ENCODE measurements around the gene DHRSX. TPM values are rescaled to one million over a fixed set of nuclear protein-coding genes. Genes with fewer than 3 reads are reported as not detected.
A peak's percentile ranks its signal among the peaks of the same experiment; 100 is the strongest.

The DHRSX gene
- total and polyA plus RNA-seq, 10 of the 15 experiments (the other 5 are each of a cell fraction or from before 2014, with no cell fraction given) = 1.7 to 39.5 (median 16.5) TPM

DNA sequence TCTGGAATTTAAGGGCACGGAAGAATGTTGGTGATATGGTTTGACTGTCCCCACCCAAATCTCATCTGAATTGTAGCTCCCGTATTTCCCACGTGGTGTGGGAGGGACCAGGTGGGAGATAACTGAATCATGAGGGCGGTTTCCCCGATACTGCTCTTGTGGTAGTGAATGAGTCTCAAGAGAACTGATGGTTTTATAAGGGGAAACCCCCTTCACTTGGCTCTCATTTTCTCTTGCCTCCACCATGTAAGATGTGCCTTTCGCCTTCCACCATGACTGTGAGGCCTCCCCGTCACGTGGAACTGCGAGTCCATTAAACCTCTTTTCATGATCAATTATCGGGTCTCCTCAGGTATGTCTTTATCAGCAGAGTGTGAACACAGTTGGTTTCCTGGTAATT, 25.6 kb upstream of the DHRSX start:
- DNase-seq (ENCODE audit: low read depth, low spot score) (no peak), ATAC-seq (0 out of 3 replicates have a peak, but pooled peaks have one; percentile 6), FAIRE-seq (peak; percentile 38)
- BruUV-seq (replicated peaks) = no TSS peak
- 38% methylated on average over 10 of the region's 10 CpGs for WGBS (ENCODE audit: insufficient coverage, insufficient replicate concordance, low lambda C conversion rate, missing lambda C conversion rate)
- Histone ChIP-seq H4K20me1 (ENCODE audit: control insufficient read depth, insufficient read depth) (no peaks in the 10 kb centered on the region), H3K36me3 (ENCODE audit: control insufficient read depth in 2 of 2, insufficient read depth in 2 of 2, low read length in 1 of 2) (no peaks in the 10 kb centered on the region), H3K79me2 (ENCODE audit: control insufficient read depth, insufficient read depth, low read length) (no peaks in the 10 kb centered on the region), H3K27ac (ENCODE audit: control insufficient read depth, insufficient read depth) (no peak overlapping the region), H2AFZ (ENCODE audit: control insufficient read depth, low read depth, low read length) (peak overlapping the region; percentile 42), H3K4me3 (no peak overlapping the region), H3K4me2 (ENCODE audit: control insufficient read depth, insufficient read depth) (no peak overlapping the region), H3K9ac (ENCODE audit: control insufficient read depth, insufficient read depth, low read length) (no peak overlapping the region), H3K4me1 (ENCODE audit: control insufficient read depth, insufficient read depth, low read length) (peaks cover 12% of the 10 kb centered on the region), H3K9me3 (replicated peaks; ENCODE audit: control insufficient read depth, insufficient read depth, low read length) (peaks cover 21% of the 10 kb centered on the region), H3K27me3 (replicated peaks in 1 of 2; ENCODE audit: control insufficient read depth in 2 of 2, insufficient read depth in 2 of 2, low read length in 1 of 2) (no peaks in the 10 kb centered on the region)
- SMC1A ChIA-PET (ENCODE audit: uncharacterized antibody, unreplicated experiment) = no interaction called here
- intact Hi-C loops (cut with micrococcal nuclease; ENCODE audit: unreplicated experiment) = loop anchor here (10.0 kb wide), 1 partner anchor 168 kb away; the partner anchor contains the start of gene CD99
- CTCF ChIA-PET = no interaction called here
- POLR2A ChIA-PET = no interaction called here
- in situ Hi-C loops (cut with MboI) = no loop called here
- RAD21 ChIA-PET (ENCODE audit: unreplicated experiment) = no interaction called here
- TF ChIP-seq, protein P1, sequence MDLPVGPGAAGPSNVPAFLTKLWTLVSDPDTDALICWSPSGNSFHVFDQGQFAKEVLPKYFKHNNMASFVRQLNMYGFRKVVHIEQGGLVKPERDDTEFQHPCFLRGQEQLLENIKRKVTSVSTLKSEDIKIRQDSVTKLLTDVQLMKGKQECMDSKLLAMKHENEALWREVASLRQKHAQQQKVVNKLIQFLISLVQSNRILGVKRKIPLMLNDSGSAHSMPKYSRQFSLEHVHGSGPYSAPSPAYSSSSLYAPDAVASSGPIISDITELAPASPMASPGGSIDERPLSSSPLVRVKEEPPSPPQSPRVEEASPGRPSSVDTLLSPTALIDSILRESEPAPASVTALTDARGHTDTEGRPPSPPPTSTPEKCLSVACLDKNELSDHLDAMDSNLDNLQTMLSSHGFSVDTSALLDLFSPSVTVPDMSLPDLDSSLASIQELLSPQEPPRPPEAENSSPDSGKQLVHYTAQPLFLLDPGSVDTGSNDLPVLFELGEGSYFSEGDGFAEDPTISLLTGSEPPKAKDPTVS (IDR thresholded peaks at IDR 0.05; ENCODE audit: low read depth, low read length) = no peak
- TF ChIP-seq, protein P2, sequence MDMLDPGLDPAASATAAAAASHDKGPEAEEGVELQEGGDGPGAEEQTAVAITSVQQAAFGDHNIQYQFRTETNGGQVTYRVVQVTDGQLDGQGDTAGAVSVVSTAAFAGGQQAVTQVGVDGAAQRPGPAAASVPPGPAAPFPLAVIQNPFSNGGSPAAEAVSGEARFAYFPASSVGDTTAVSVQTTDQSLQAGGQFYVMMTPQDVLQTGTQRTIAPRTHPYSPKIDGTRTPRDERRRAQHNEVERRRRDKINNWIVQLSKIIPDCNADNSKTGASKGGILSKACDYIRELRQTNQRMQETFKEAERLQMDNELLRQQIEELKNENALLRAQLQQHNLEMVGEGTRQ (IDR thresholded peaks at IDR 0.05; ENCODE audit: borderline replicate concordance, low read depth, low read length) = peak; percentile 15; the same call in 1 of the 2 replicates
- TF ChIP-seq, protein P3, sequence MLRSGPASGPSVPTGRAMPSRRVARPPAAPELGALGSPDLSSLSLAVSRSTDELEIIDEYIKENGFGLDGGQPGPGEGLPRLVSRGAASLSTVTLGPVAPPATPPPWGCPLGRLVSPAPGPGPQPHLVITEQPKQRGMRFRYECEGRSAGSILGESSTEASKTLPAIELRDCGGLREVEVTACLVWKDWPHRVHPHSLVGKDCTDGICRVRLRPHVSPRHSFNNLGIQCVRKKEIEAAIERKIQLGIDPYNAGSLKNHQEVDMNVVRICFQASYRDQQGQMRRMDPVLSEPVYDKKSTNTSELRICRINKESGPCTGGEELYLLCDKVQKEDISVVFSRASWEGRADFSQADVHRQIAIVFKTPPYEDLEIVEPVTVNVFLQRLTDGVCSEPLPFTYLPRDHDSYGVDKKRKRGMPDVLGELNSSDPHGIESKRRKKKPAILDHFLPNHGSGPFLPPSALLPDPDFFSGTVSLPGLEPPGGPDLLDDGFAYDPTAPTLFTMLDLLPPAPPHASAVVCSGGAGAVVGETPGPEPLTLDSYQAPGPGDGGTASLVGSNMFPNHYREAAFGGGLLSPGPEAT (IDR thresholded peaks at IDR 0.05; ENCODE audit: low read depth) = peak; percentile 48; the same call in 1 of the 2 replicates
- TF ChIP-seq EP300 (IDR thresholded peaks at IDR 0.05; ENCODE audit: borderline replicate concordance in 1 of 2, control insufficient read depth in 1 of 2, low read depth in 2 of 2, low read length in 2 of 2) (no peak), YY1 (IDR thresholded peaks at IDR 0.05; ENCODE audit: low read depth, low read length) (peak; percentile 68; the same call in 1 of the 2 replicates), CBX5 (IDR thresholded peaks at IDR 0.05; ENCODE audit: low read depth) (peak; percentile 77; the same call in 1 of the 2 replicates), HDGF (IDR thresholded peaks at IDR 0.05) (no peak), TCF12 (IDR thresholded peaks at IDR 0.05; ENCODE audit: low read depth, low read length) (0 out of 2 replicates have a peak, but pooled peaks have one; percentile 61), BHLHE40 (IDR thresholded peaks at IDR 0.05; ENCODE audit: borderline replicate concordance in 1 of 2, low read depth in 2 of 2, low read length in 1 of 2) (peak in 1 of 2 experiments; percentile 30; a peak in 1 of 4 replicates), MEF2B (IDR thresholded peaks at IDR 0.05; ENCODE audit: partially characterized antibody, poor library complexity, severe bottlenecking) (peak; percentile 80), RUNX3 (IDR thresholded peaks at IDR 0.05; ENCODE audit: low read length) (peak; percentile 63), CBFB (IDR thresholded peaks at IDR 0.05; ENCODE audit: low read depth) (0 out of 2 replicates have a peak, but pooled peaks have one; percentile 27), POLR2AphosphoS5 (IDR thresholded peaks at IDR 0.05; ENCODE audit: low read length) (no peak), SUZ12 (IDR thresholded peaks at IDR 0.05; ENCODE audit: unreplicated experiment) (no peak), IKZF2 (IDR thresholded peaks at IDR 0.05) (peak in 1 of 2 experiments; percentile 32; a peak in 1 of 4 replicates), KLF5 (IDR thresholded peaks at IDR 0.05; ENCODE audit: partially characterized antibody) (peak; percentile 51)
- TF ChIP-seq, protein P4, sequence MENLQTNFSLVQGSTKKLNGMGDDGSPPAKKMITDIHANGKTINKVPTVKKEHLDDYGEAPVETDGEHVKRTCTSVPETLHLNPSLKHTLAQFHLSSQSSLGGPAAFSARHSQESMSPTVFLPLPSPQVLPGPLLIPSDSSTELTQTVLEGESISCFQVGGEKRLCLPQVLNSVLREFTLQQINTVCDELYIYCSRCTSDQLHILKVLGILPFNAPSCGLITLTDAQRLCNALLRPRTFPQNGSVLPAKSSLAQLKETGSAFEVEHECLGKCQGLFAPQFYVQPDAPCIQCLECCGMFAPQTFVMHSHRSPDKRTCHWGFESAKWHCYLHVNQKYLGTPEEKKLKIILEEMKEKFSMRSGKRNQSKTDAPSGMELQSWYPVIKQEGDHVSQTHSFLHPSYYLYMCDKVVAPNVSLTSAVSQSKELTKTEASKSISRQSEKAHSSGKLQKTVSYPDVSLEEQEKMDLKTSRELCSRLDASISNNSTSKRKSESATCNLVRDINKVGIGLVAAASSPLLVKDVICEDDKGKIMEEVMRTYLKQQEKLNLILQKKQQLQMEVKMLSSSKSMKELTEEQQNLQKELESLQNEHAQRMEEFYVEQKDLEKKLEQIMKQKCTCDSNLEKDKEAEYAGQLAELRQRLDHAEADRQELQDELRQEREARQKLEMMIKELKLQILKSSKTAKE (IDR thresholded peaks at IDR 0.05; ENCODE audit: low read depth, poor library complexity, severe bottlenecking) = peak; percentile 63
